HG02852 (cell line): ENCODE data around the gene RBM18.
A peak's percentile ranks its signal among the peaks of the same experiment; 100 is the strongest.

Experiments
- ATAC-seq: cut with Tn5 transposase; IDR thresholded peaks from one replicate; pipeline ENCODE4 v1.9.1; 2021; ENCODE audit warnings: mild to moderate bottlenecking, moderate library complexity; ENCODE audit not compliant: unreplicated experiment

Gene RBM18, protein sequence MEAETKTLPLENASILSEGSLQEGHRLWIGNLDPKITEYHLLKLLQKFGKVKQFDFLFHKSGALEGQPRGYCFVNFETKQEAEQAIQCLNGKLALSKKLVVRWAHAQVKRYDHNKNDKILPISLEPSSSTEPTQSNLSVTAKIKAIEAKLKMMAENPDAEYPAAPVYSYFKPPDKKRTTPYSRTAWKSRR

DNA sequence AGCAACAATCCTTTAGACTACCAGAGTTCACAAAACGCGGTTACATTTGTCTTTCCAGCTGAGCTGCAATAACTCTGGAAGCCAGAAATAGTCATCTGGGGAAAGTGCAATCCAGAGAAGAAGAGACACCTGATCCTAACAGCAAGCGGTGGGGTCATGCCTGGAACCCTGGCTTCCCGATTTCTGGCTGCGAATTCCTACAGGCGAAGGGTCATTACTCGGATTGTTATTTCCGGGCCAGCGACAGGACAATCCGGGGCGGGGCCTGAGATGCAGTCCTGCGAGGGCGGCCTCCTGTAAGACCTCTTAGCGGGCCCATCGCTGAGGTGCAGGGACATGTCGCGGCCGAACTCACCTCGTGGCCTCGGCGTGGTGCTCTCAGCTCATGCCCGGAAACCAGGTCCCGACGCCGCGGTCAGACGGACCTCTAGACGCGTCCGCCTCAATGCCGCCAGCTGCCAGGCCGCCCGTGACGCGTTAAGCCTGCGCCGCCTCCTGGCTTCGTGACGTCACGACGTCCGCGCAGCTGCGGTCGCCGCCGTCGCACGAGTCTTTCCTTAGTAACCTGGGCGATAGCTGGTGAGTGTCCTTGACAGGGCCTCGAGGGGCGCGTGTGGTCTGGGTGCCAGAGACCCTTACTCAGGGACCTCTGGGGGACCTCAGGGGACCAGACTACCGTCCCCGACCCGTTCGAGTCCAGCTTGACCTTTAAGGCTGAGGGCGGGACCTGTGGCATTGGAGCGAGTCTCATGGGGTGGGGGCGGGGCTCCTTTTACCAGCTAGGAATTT lies at the start of gene RBM18, which contains the start of gene MRRF:
Gene RBM18, minus strand, starts transcription at position 481 of the 789 bp plus-strand sequence. CDS start 3,348 bp downstream, outside the sequence.
Gene MRRF, plus strand, starts transcription at position 523 of the 789 bp plus-strand sequence. CDS start 6,010 bp downstream, outside the sequence.
- ATAC-seq = peak; percentile 87

DNA sequence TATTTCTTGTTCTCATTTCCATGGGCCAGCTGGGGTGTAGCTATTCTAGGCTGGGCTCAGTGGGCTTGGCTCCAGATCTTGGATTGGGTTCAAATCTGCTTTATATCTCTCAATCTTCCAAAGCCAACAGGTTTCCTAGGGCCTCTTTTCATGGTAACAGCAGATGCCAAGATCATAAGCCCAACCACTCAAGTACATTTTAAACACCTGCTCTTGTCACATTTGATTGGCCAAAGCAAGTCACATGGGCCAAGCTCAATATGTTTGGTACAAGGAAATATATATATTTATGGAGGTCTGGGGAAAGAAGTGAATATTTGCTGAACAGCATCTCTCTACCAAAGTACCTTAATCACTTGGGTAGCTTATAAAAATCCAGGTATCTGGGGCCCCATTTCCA lies 49.5 kb upstream of the RBM18 start:
- no peak for ATAC-seq

DNA sequence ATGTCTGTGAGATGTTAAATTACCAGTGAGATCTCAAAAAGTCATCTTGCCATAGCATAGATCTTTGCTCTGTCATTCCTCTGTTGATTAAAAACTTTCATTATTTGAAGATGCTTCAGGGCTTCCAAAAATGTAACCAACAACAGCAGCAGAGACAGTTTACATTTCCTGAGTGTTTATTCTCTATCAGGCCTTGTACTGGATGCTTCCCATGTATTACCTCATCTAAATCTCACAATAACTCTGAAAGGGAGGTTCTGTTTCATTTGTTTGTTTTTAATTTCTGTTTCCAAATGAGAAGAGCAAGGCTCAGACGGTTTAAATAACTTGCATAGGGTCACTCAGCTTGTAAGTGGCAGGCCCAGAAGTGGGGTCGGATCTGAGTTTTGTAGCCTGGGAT lies 45.2 kb upstream of the RBM18 start:
- ATAC-seq = no peak

- ATAC-seq = no peak
Measured at GRCh38 chr9:122307925-122308324, 43.3 kb upstream of the RBM18 start.

GRCh38 chr9:122307061-122307460 lies 42.4 kb upstream of the RBM18 start:
- ATAC-seq = no peak

GRCh38 chr9:122302237-122303093 lies 37.8 kb upstream of the RBM18 start:
- no peak for ATAC-seq

- no peak for ATAC-seq
Measured at GRCh38 chr9:122297512-122297911, 32.9 kb upstream of the RBM18 start.

- no peak for ATAC-seq
Measured at GRCh38 chr9:122294531-122294930, 29.9 kb upstream of the RBM18 start.

GRCh38 chr9:122291458-122291857 lies 26.8 kb upstream of the RBM18 start:
- ATAC-seq = no peak

DNA sequence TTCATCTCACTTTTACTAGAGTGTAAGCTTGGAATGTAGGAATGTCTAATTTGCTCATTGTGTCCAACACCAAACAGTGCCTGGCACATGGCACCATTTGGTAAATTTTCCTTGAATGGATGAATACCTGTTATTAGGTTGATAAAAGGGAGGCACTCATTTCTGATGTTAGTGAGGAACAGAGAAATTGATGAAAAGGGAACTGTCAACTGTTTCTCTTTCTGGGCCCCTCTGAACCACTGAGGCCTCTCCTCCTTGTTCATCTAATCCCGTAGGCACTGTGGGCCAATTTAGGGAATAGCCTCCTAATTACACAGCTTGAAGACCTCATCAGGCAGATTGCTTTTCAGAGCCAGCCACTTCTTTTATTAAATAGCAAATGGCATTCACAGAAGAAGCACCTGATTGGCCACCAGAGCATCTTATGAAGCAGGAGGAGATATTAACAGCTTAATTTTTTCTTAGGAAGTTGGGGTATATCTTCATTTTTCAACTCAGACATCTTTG lies 22.6 kb upstream of the RBM18 start:
- ATAC-seq = no peak

DNA sequence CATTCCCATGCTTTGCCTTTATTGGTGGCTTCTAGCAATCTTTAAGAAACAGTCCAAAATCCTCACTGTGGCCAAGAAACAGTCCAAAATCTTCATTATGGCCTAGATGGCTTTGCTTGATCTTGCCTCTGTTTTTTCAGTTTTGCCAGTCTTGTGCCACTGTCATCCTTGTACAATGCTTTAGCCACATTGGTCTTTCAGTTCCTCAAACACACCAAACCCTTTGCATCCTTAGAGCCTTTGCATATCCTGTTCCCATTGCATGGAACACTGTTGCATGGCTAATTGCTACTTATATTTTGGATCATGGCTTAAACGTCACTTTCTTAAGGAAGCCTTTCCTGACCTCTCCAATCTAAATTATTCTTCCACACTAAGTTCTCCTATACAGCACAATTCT lies 22.1 kb upstream of the RBM18 start:
- ATAC-seq = peak; percentile 61

- no peak for ATAC-seq
Measured at GRCh38 chr9:122281368-122281767, 16.7 kb upstream of the RBM18 start.

- ATAC-seq = no peak
Measured at GRCh38 chr9:122277285-122277897, 12.8 kb upstream of the RBM18 start.

DNA sequence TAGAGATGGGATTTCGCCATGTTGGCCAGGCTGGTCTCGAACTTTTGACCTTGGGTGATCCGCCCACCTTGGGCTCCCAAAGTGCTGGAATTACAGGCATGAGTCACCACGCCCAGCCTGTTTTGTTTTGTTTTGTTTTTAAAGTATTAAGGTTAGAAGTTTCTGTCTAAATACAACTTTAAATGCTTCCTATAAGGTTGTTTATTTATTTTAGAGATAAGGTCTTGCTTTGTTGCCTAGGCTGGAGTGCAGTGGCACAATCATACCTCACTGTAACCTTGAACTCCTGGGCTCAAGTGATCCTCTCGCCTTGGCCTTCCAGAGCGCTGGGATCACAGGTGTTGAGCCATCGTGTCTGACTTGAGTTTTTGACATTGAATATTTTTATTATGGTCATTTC lies 11.5 kb upstream of the RBM18 start:
- no peak for ATAC-seq

GRCh38 chr9:122274055-122274454 lies 9.4 kb upstream of the RBM18 start:
- ATAC-seq = no peak

DNA sequence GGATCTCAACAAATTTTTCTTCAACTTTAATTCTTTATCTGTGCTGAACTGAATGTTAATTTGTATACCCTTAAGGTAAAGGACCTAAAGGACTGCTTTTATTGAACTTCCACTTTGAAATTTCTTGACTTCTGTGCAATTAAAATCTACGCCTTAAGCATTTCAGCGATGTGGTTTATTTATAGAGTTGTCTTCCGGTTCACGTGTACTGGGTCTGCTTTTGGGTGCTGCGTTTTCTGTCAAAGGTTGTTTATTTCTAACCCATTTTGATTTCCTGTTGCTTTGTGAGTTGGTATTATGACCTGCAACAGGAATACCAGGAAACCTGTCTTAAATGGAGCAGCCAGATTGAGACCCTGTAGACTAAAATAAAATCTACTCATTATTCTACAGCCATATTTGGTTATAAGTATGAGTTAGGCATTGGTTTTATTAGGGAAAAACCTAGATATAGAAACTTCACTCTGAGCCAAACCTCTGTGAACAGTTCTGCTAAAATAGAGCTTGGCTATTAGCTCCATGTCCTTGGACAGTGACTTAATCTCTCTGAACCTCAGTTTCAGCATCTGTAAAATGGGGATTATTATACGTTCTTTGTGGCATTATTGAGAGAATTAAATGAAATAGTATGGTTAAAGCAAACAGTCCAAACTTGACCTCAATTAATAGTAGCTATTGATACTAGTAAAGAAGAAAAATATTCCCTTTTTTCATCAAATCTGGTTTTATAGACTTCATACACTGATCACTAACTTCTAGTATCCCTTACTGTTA lies 3.6 kb upstream of the RBM18 start:
- no peak for ATAC-seq

- ATAC-seq = peak; percentile 28
Measured at GRCh38 chr9:122265149-122265915, 692 bp upstream of the RBM18 start.

DNA sequence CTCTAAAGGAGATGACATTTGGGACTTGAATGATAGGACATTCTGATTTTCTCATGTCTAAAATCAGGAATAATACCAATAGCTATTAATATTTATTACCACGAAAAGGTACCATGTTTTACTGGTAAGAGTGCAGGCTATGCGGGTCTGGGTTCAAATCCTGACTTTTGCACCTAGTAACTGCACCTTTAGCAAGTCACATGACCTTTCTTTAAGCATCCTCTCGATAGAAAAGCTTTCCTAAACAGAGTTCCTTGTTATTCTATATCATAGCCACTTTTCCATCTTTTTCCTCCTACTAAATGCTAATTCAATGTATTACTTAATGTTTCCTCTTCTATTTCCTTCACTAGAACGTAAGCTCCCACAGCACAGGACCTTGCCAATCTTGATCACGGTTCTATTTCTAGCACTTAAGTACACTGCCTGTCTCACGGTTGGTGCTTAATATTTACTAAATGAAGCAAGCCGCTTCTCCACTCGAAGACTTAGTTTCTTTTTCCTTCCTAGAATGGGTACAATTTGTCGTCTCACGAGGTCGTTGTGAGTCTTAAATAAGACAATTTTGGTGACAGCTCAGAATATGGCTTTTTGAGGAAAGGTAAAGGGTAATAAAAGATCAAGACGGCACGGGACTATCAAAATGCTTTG lies 816 bp downstream of the RBM18 start:
- ATAC-seq = no peak

DNA sequence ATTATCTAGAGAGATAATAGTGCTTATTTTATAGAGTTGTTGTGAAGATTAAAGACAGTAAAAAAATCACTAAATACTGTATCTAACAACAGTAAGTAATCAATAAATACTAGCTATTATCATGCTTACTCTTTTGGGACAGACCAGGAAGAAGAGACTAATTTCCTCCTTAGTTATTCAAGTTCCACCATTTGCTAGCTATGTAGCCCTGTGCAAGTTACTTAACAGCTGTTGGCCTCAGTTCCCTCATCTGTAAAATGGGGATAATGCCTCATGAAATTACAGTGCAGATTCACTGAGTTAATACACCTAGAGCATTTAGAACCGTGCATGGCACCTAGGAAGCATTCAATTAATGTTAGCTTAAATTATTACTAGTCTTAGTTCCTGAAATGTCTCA lies 2.6 kb downstream of the RBM18 start:
- no peak for ATAC-seq
